HG03521 (cell line): ENCODE measurements around the gene CLRN1.

ENCODE experiments used
- ATAC-seq: cut with Tn5 transposase; IDR thresholded peaks from one replicate; pipeline ENCODE4 v1.9.1; 2021; ENCODE audit warnings: mild to moderate bottlenecking, moderate library complexity; ENCODE audit not compliant: unreplicated experiment

CLRN1 gene

GRCh38 chr3:150878290-150878689 is 94.2 kb downstream of the CLRN1 start:
- no peak for ATAC-seq

DNA sequence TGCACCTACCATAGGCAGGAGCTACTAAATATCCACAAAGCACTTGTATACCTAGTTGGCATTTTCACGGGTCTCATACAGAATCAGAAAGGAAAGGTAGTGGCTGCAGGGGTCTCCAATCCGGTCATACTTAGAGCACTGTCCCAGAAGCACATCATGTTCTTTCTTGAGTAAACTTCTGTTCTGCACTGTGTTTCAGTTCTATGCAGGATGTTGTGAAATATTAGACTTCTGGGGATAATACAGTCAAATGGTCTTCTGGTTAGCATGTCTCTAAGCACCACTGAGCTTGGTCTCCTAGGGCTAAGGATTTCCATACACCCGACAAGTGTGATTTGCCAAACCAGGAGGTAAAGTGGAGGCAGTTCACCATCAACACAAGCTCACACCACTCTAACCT is 95.2 kb downstream of the CLRN1 start:
- no peak for ATAC-seq

DNA sequence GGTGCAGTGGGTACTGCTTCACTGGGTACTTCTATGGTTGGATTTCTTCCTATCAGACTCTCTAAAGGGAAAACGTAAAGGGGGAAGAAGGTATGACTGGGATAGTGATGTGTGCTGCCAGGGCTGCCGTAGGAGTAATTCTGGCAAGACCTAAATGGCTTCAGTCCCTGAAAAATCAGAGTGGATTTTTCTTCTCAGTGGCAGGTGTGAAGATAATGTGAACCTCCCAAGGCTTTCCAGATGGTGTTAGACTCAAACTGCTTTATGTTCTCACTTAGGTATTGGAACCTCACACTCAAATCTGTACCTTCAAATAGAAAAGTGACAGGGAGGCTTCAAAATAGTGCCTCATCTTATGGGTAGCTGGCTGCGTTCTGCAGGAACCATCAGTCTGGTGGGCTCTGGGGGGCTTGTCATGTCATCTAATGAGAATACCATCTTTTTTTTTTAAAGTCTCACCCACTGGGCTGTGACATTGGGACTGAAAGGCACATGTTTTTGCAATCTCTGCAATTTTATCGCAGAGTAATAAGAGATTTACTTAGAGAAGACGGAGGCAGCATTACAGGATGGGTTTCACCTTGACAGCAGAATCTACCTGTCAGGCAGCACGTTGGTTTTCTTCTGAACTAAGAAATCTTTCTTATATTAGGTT is 95.8 kb downstream of the CLRN1 start:
- ATAC-seq, result no peak
